Non-pigmented ciliary epithelial cell (primary cell): ENCODE results near the gene ADGRV1.
A peak's percentile ranks its signal among the peaks of the same experiment; 100 is the strongest.

Source experiments
- DNase-seq: peaks from one replicate; pipeline ENCODE4 v3.0.0-alpha.2; 2010; ENCODE audit warnings: low read depth

ADGRV1 gene

GRCh38 chr5:90558344-90559192 is at the start of gene ADGRV1:
TSS of gene ADGRV1 (plus strand) at chr5:90558797. CDS start at chr5:90558896, 99 bp downstream.
- DNase-seq, result no peak

- no peak for DNase-seq
These were observed 48.2 kb upstream of the ADGRV1 start for GRCh38 chr5:90510438-90510837.

- DNase-seq, result no peak
These were observed 44.1 kb upstream of the ADGRV1 start for GRCh38 chr5:90514520-90514919.

- no peak for DNase-seq
These were observed 39.9 kb upstream of the ADGRV1 start for GRCh38 chr5:90518661-90519060.

- no peak for DNase-seq
These were observed 39.5 kb upstream of the ADGRV1 start for GRCh38 chr5:90519081-90519480.

GRCh38 chr5:90528601-90529193 is 29.9 kb upstream of the ADGRV1 start:
- no peak for DNase-seq

GRCh38 chr5:90529194-90529938 is 29.2 kb upstream of the ADGRV1 start, which contains the start of gene LYSMD3:
TSS of gene LYSMD3 (minus strand) at chr5:90529584. CDS start at chr5:90525289, 4,295 bp downstream.
- peak; percentile 86 for DNase-seq

- peak; percentile 46 for DNase-seq
These were observed 28.5 kb upstream of the ADGRV1 start for GRCh38 chr5:90529939-90530677.

- no peak for DNase-seq
These were observed 27.7 kb upstream of the ADGRV1 start for GRCh38 chr5:90530736-90531487.

- no peak for DNase-seq
These were observed 24.8 kb upstream of the ADGRV1 start for GRCh38 chr5:90533794-90534193.

GRCh38 chr5:90534922-90535321 is 23.7 kb upstream of the ADGRV1 start:
- DNase-seq, result no peak

- no peak for DNase-seq
These were observed 15.6 kb upstream of the ADGRV1 start for GRCh38 chr5:90542827-90543519.

- no peak for DNase-seq
These were observed 13.1 kb upstream of the ADGRV1 start for GRCh38 chr5:90545511-90545910.

GRCh38 chr5:90546216-90546837 is 12.3 kb upstream of the ADGRV1 start:
- no peak for DNase-seq

GRCh38 chr5:90547072-90547536 is 11.5 kb upstream of the ADGRV1 start:
- no peak for DNase-seq

GRCh38 chr5:90548069-90548593 is 10.5 kb upstream of the ADGRV1 start:
- DNase-seq, result no peak

- DNase-seq, result no peak
These were observed 9.4 kb upstream of the ADGRV1 start for GRCh38 chr5:90549223-90549622.

- no peak for DNase-seq
These were observed 8.8 kb upstream of the ADGRV1 start for GRCh38 chr5:90549729-90550275.

- DNase-seq, result no peak
These were observed 7.6 kb upstream of the ADGRV1 start for GRCh38 chr5:90550963-90551362.
